PC-9 (cell line): Measurements from ENCODE around the gene LTBP3. TPM values are rescaled to one million over a fixed set of nuclear protein-coding genes. Genes with fewer than 3 reads are reported as not detected.

Source experiments
- BruUV-seq: library from RNA; stranded (reverse); fragments of 400-500 nt; replicated peaks from 2 replicates; lab custom pipeline; 2021; lab: Mats Ljungman, UMichigan
- CTCF ChIA-PET: fragments of 300-600 bp; sonication (Branson Sonifier 250); formaldehyde crosslinking; loops from one replicate; lab custom pipeline; 2022; ENCODE audit warnings: antibody characterized with exemption; lab: Charles Lee
- POLR2A ChIA-PET: fragments of 300-600 bp; sonication (Branson Sonifier 250); formaldehyde crosslinking; loops from one replicate; lab custom pipeline; 2022; ENCODE audit warnings: antibody characterized with exemption; ENCODE audit not compliant: unreplicated experiment; lab: Charles Lee
- DNase-seq, 2 experiments: peaks; one replicate each; pipeline versions ENCODE4 v3.0.0 to v3.0.0-alpha.2; 2015 to 2022; ENCODE audit warnings: mixed read lengths in 1 of 2
- H2AFZ ChIP-seq: fragments of 200-600 bp; sonication (generic); 2 replicates; pipeline ENCODE4 v1.8.1; 2017; ENCODE audit warnings: antibody characterized with exemption
- H3F3A ChIP-seq: fragments of 200-600 bp; sonication (generic); 2 replicates; pipeline ENCODE4 v1.8.1; 2017; ENCODE audit warnings: antibody characterized with exemption, mild to moderate bottlenecking, low read depth; ENCODE audit not compliant: insufficient read depth
- H3K27ac ChIP-seq: fragments of 200-600 bp; sonication (generic); 2 replicates; pipeline ENCODE4 v1.6.1; 2016; ENCODE audit warnings: mixed run types
- H3K27me3 ChIP-seq: fragments of 200-600 bp; sonication (generic); 2 replicates; pipeline ENCODE4 v1.6.1; 2016; ENCODE audit warnings: low read depth, mixed run types; ENCODE audit not compliant: insufficient read depth
- H3K36me3 ChIP-seq: fragments of 200-600 bp; sonication (generic); 2 replicates; pipeline ENCODE4 v1.6.1; 2016; ENCODE audit warnings: low read depth, mixed run types
- H3K4me1 ChIP-seq: fragments of 200-600 bp; sonication (generic); replicated peaks from 2 replicates; pipeline ENCODE4 v1.6.1; 2016; ENCODE audit warnings: mixed run types; ENCODE audit not compliant: insufficient read depth
- H3K4me2 ChIP-seq: fragments of 200-600 bp; sonication (generic); 2 replicates; pipeline ENCODE4 v1.6.1; 2017; ENCODE audit warnings: mixed run types
- H3K4me3 ChIP-seq: fragments of 200-600 bp; sonication (generic); 2 replicates; pipeline ENCODE4 v1.6.1; 2016; ENCODE audit warnings: mixed run types
- H3K79me2 ChIP-seq: fragments of 200-600 bp; sonication (generic); 2 replicates; pipeline ENCODE4 v1.6.1; 2017; ENCODE audit warnings: low read depth, mixed run types
- H3K9me2 ChIP-seq: fragments of 200-600 bp; sonication (generic); 2 replicates; pipeline ENCODE4 v1.8.1; 2017; ENCODE audit warnings: mild to moderate bottlenecking; ENCODE audit not compliant: insufficient read depth
- H3K9me3 ChIP-seq: fragments of 200-600 bp; sonication (generic); 2 replicates; pipeline ENCODE4 v1.8.1; 2016; ENCODE audit warnings: low read depth; ENCODE audit not compliant: insufficient read depth
- H4K20me1 ChIP-seq: fragments of 200-600 bp; sonication (generic); 2 replicates; pipeline ENCODE4 v1.8.1; 2017; ENCODE audit not compliant: insufficient read depth
- EZH2 ChIP-seq: fragments of 200-600 bp; sonication (generic); IDR thresholded peaks from 2 replicates; pipeline ENCODE4 v1.8.0; 2017; ENCODE audit warnings: antibody characterized with exemption, low read depth
- intact Hi-C: fragments of 100-400 bp; cut with micrococcal nuclease; formaldehyde crosslinking; loops from one replicate; pipeline ENCODE4 v1.10.0; 2022; ENCODE audit not compliant: unreplicated experiment
- total RNA-seq: library from RNA; stranded (reverse); gene quantifications from 2 replicates; pipeline ENCODE4 v1.2.3, GENCODE V29; 2021
- TF ChIP-seq, protein P1 (sequence below): fragments of 200-600 bp; sonication (generic); conservative IDR thresholded peaks from 2 replicates; pipeline ENCODE4 v1.6.1; 2017; ENCODE audit warnings: mixed run types, antibody characterized with exemption, mild to moderate bottlenecking, moderate library complexity

The LTBP3 gene
- total RNA-seq, 1 experiment from 2014 or later = 455 TPM

DNA sequence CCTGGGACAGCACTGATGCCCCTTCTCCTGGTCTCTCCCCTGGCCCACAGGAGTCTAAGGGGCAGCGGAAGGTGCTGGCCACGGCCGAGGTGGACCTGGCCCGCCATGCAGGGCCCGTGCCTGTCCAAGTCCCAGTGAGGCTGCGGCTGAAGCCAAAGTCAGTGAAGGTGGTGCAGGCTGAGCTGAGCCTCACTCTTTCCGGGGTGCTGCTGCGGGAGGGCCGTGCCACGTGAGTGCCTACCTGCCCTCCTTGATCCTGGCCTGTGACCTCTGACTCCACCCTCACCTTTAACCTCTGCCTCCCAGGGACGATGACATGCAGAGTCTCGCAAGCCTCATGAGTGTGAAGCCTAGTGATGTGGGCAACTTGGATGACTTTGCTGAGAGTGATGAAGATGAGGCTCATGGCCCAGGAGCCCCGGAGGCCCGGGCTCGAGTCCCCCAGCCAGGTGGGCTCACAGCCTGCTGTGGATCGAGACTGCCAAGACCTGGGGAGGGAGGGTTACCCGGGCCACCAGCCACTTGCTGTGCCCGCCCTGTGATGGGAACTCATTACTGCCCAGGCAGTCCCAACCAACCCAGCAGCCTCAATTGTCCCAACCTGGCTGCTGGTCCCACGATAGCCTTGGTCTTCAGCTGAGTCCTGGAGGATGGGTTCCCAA, 22.0 kb upstream of the LTBP3 start:
- Histone ChIP-seq H3K4me3 (no peak overlapping the region), H3F3A (peaks cover 32% of the 10 kb centered on the region), H3K36me3 (no peaks in the 10 kb centered on the region; the same call in 1 of the 2 replicates), H3K9me3 (no peaks in the 10 kb centered on the region), H3K27ac (no peak overlapping the region), H3K4me2 (no peak overlapping the region), H3K9me2 (no peaks in the 10 kb centered on the region), H3K4me1 (peaks cover 23% of the 10 kb centered on the region), H3K79me2 (peaks cover 27% of the 10 kb centered on the region), H4K20me1 (peaks cover 7% of the 10 kb centered on the region; the same call in 1 of the 2 replicates), H2AFZ (no peak overlapping the region), H3K27me3 (no peaks in the 10 kb centered on the region)
- BruUV-seq = no TSS peak
- DNase-seq = no peak
- TF ChIP-seq, protein P1, sequence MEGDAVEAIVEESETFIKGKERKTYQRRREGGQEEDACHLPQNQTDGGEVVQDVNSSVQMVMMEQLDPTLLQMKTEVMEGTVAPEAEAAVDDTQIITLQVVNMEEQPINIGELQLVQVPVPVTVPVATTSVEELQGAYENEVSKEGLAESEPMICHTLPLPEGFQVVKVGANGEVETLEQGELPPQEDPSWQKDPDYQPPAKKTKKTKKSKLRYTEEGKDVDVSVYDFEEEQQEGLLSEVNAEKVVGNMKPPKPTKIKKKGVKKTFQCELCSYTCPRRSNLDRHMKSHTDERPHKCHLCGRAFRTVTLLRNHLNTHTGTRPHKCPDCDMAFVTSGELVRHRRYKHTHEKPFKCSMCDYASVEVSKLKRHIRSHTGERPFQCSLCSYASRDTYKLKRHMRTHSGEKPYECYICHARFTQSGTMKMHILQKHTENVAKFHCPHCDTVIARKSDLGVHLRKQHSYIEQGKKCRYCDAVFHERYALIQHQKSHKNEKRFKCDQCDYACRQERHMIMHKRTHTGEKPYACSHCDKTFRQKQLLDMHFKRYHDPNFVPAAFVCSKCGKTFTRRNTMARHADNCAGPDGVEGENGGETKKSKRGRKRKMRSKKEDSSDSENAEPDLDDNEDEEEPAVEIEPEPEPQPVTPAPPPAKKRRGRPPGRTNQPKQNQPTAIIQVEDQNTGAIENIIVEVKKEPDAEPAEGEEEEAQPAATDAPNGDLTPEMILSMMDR = no peak
- TF ChIP-seq EZH2 = no peak
- POLR2A ChIA-PET = no interaction called here
- CTCF ChIA-PET = no interaction called here
- intact Hi-C loops = no loop called here

DNA sequence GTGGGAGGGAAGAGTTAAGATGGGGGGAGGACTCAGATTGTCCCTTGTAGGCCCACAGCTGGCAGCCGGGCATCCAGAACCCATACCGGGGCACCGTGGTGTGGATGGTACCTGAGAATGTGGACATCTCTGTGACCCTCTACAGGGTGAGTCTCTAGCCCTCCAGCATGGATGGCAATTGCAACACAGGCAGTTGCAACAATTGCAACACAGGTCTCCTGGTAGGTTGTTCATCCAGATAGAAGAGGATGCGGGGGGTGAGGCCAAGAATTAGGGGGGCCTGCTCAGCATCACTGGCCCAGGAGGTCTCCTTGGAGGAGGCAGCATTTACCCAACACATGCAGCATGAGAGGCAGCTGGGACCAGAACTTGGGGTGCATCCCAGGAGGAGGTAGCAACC, 21.1 kb upstream of the LTBP3 start:
- H3K36me3 ChIP-seq = no peaks in the 10 kb centered on the region; the same call in 1 of the 2 replicates
- H3K4me2 ChIP-seq = no peak overlapping the region
- H3K27ac ChIP-seq = no peak overlapping the region
- peaks cover 7% of the 10 kb centered on the region; the same call in 1 of the 2 replicates for H4K20me1 ChIP-seq
- H3K9me3 ChIP-seq = no peaks in the 10 kb centered on the region
- no peaks in the 10 kb centered on the region for H3K27me3 ChIP-seq
- H3K4me3 ChIP-seq = no peak overlapping the region
- H3K79me2 ChIP-seq = peaks cover 27% of the 10 kb centered on the region
- DNase-seq = no peak
- H2AFZ ChIP-seq = no peak overlapping the region
- no TSS peak for BruUV-seq
- intact Hi-C loops = no loop called here
- no peaks in the 10 kb centered on the region for H3K9me2 ChIP-seq
- peaks cover 32% of the 10 kb centered on the region for H3K4me1 ChIP-seq
- peaks cover 38% of the 10 kb centered on the region for H3F3A ChIP-seq
- ChIA-PET POLR2A (interaction anchor here (0.7 kb wide), 1 partner anchor 25 kb away, joined by 12 read pairs; no protein-coding TSS in a partner anchor), CTCF (interaction anchor here (0.5 to 0.7 kb wide), 3 partner anchors 32 to 198 kb away, joined by 4 to 8 read pairs (median 6); no protein-coding TSS in a partner anchor)
- no peak for TF ChIP-seq EZH2
- TF ChIP-seq, protein P1 = no peak

DNA sequence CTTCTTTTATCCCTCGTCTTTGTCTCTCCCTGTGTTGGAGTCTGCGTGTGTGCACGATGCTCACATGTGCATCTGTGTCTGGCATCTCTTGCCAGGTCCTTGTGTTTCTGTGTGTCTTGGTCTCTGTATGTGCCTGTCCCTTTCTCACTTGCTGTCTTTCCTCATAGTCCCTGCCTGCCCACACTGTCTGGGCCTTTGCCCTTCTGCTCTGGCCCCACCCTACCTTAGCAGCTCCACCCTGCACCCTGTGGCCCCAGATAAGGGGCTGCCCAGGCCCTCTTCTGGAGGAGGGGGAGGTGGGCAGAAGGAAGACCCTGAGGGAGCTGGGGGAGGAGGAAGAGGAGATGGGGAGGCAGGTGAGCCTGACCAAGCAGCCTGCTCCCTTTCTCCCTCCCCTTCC, 20.5 kb upstream of the LTBP3 start:
- no peak overlapping the region for H2AFZ ChIP-seq
- H3K27me3 ChIP-seq = no peaks in the 10 kb centered on the region
- H4K20me1 ChIP-seq = peaks cover 7% of the 10 kb centered on the region; the same call in 1 of the 2 replicates
- H3F3A ChIP-seq = peaks cover 41% of the 10 kb centered on the region
- POLR2A ChIA-PET = no interaction called here
- H3K4me3 ChIP-seq = no peak overlapping the region
- DNase-seq = no peak
- CTCF ChIA-PET = interaction anchor here (0.5 kb wide), 1 partner anchor 32 kb away, joined by 6 read pairs; no protein-coding TSS in a partner anchor
- no peaks in the 10 kb centered on the region for H3K9me3 ChIP-seq
- H3K27ac ChIP-seq = no peak overlapping the region
- TF ChIP-seq, protein P1 = no peak
- no peak for TF ChIP-seq EZH2
- H3K9me2 ChIP-seq = no peaks in the 10 kb centered on the region
- intact Hi-C loops = no loop called here
- BruUV-seq = no TSS peak
- peaks cover 27% of the 10 kb centered on the region for H3K79me2 ChIP-seq
- H3K4me2 ChIP-seq = no peak overlapping the region
- H3K4me1 ChIP-seq = peaks cover 35% of the 10 kb centered on the region
- H3K36me3 ChIP-seq = no peaks in the 10 kb centered on the region; the same call in 1 of the 2 replicates
